Cardiac fibroblast (primary cell): Measurements from ENCODE around the gene HMCN1.

Experiments
- DNase-seq, 2 donors: peaks; one replicate each; pipeline versions ENCODE4 v3.0.0 to v3.0.0-alpha.2; 2010; ENCODE audit warnings: low read depth in 2 of 2
- H3K4me3 ChIP-seq, 2 donors: replicated peaks in 1 of 2; 1 replicate in 1 of 2; 2 replicates in 1 of 2; pipeline ENCODE4 v1.5.1; 2011; ENCODE audit warnings: low read depth in 2 of 2, low read length in 2 of 2, mild to moderate bottlenecking in 2 of 2, moderate library complexity in 1 of 2
- TF ChIP-seq, protein P1 (sequence below): IDR thresholded peaks from one replicate; pipeline ENCODE4 v1.5.1; 2011; ENCODE audit warnings: low read depth, mild to moderate bottlenecking, low read length, inconsistent platforms

The HMCN1 gene

GRCh38 chr1:186213225-186213607, 479.0 kb downstream of the HMCN1 start:
- TF ChIP-seq, protein P1, sequence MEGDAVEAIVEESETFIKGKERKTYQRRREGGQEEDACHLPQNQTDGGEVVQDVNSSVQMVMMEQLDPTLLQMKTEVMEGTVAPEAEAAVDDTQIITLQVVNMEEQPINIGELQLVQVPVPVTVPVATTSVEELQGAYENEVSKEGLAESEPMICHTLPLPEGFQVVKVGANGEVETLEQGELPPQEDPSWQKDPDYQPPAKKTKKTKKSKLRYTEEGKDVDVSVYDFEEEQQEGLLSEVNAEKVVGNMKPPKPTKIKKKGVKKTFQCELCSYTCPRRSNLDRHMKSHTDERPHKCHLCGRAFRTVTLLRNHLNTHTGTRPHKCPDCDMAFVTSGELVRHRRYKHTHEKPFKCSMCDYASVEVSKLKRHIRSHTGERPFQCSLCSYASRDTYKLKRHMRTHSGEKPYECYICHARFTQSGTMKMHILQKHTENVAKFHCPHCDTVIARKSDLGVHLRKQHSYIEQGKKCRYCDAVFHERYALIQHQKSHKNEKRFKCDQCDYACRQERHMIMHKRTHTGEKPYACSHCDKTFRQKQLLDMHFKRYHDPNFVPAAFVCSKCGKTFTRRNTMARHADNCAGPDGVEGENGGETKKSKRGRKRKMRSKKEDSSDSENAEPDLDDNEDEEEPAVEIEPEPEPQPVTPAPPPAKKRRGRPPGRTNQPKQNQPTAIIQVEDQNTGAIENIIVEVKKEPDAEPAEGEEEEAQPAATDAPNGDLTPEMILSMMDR: no peak
- DNase-seq: no peak
- no peak overlapping the region for H3K4me3 ChIP-seq

GRCh38 chr1:186214791-186215190, 480.6 kb downstream of the HMCN1 start:
- TF ChIP-seq, protein P1: no peak
- DNase-seq: no peak
- no peak overlapping the region for H3K4me3 ChIP-seq

DNA sequence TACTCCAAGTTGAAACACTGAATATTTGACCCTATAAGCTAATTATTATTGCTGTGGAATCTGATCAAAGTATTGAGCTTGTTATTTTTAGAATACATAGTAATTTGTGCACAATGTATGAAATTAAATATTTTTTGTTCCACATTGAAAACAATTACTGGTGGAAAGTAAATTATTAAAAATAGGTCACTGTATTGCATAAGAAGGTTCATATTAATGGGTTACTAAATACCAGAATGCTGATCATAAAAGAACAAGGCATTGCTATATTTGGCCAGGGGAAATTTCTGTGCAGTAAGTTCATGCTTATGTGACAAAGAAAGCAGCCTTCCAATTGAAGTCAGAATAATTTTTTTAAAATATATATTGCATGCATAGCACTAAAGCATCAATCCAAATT, 481.4 kb downstream of the HMCN1 start:
- H3K4me3 ChIP-seq: no peak overlapping the region
- TF ChIP-seq, protein P1: no peak
- no peak for DNase-seq

DNA sequence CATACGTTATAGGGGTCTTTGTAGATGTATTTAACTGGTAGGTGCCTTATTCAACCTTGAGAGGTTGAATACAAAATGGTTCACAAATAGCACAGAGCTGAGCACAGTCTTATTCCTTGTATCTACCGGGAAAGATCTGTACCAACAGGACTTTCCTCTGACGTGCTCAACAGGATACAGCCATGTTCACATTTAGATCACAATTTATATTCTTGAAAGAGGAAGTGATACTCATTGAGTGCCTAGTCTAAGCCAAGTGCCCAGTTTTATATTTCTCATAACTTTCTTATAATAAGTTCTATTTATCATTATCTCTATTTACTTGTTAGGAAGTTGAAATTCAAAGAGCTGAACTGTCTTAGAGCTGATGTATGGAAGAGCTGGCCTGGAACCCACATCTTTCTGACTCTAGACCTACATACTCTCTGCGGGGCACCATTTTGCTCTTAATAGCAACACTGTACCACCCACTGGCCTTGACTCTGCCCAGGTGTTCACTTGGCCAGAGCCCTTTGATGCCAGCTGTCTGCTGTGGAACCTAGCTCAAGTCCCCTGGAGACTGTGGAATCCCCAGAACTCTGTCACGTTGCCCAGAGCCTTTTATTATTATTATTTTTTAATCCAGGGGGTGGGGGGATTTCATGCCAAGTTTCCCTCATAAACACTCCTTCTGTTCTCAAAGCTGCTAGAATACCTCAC, 484.6 kb downstream of the HMCN1 start:
- no peak overlapping the region for H3K4me3 ChIP-seq
- TF ChIP-seq, protein P1: no peak
- no peak for DNase-seq

- DNase-seq: no peak
- TF ChIP-seq, protein P1: no peak
- no peak overlapping the region for H3K4me3 ChIP-seq
These were observed 485.9 kb downstream of the HMCN1 start for GRCh38 chr1:186220067-186220466.

DNA sequence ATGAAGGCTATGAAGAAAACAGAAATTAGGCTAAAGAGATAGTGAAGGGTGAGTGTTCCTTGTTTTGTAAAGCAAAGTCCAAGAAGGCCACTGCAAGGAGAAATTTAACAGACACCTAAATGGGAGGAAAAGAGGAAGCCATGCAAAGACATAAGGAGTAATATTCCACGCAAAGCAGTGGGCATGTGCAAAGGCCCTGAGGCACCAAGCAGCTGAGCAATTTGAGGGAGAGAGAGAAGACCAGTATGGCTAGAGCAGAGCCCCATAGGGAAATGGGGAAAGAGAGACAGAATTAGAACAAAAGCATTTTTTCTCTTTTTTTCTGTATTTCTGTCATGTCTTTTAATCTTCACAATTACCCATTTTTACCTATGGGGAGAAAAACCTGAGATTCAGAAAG, 486.7 kb downstream of the HMCN1 start:
- TF ChIP-seq, protein P1: no peak
- no peak overlapping the region for H3K4me3 ChIP-seq
- no peak for DNase-seq

- no peak overlapping the region for H3K4me3 ChIP-seq
- TF ChIP-seq, protein P1: no peak
- DNase-seq: peak; percentile 38 to 39
These were observed 490.9 kb downstream of the HMCN1 start for GRCh38 chr1:186225096-186225495.
